GM18526 (cell line): ENCODE measurements around the gene TMPRSS9.

ENCODE experiments used
- POLR2A ChIP-seq: IDR thresholded peaks from 3 replicates; pipeline ENCODE4 v1.6.1; 2011; ENCODE audit not compliant: insufficient read length; ENCODE audit errors: extremely low read depth

The TMPRSS9 gene

DNA sequence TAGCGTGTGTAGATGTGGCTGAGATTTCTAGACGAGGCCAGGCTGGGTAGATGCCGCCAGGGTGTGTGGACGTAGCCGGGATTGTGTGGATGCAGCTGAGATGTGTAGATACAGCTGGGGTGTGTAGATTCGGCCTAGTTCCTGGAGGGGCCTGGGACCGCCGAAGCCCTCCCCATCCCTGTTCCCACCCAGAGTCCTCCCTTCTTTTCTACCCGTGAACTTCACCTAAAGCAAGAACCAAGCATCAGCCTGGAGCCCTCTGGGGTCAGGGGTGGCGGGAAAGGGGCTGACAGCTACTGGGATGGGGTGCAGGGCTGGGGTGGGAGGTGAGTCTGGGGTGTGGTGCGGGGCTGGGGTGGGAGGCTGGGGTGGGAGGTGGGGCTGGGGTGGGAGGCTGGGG lies 768 bp downstream of the TMPRSS9 start:
- TF ChIP-seq POLR2A, result no peak

DNA sequence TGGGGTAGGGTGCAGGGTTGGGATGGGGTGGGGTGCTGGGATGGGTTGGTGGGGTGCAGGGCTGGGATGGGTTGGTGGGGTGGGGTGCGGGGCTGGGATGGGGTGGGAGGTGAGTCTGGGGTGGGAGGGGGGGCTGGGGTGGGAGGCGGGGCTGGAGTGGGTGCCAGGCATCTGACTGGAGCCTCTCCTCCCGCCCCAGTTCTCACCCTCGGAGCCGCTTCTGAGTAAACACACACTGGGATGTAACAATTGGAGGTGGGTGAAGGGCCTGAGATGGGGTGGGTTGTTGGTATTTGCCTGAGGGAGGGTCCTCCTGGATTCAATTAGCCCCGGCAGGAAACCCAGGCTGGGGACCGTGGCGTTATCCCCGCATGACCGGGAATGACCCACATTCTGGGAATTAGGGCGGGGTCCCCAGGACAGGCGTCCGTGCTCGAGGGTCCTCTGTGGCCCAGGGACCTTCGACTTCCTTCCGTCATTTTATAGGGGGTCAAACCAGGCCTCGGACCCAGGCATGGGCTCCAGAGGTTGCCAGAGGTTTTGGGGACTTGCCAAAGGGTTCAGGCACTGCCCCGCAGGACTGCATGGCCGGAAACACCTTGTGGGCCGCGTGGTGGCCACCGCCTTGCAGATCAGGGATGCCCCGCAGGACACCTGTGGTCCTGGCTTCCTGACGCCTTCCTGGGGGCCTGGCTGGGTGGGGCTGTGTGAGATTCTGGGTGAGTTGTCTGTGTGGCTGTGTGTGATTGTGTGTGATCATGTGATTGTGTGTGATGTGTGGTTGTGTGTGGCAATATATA lies 1.4 kb downstream of the TMPRSS9 start:
- TF ChIP-seq POLR2A, result no peak

DNA sequence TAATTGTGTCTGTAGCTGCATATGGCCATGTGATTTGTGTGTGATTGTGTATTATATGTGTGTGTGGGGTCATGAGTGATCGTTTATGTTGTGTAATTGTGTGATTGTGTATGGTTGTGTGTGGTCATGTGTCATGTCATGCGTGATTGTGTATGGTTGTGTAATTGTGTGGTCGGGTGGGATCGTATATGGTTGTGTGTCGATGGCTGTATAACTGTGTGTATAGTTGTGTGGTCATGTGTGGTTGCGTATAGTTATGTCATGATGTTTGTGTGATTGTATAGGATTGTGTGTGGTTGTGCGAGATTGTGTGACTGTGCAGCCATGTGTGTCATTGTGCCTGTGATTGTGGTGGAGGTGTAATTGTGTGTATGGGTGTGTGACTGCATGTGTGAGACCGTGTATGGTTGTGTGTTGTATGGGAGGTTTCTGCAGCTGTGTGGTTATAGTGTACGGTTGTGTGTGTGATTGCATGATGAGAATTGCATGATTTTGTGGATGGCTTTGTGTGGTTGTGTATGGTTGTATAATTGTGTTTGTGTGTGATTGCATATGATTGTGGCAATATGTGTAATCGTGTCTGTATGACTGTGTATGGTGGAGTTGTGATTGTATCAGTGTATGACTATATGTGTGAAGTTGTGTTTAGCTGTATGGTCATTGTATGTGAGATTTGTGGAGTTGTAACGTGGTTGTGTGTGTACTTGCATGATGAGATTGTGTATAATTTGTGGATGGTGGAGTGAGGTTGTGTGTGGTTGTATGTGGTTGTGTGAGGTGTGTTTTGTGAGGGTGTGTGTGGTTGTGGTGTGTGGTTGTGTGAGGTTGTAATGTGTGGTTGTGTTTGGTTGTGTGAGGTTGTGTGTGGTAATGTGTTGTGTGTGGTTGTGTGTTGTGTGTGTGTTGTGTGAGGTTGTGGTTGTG lies 2.2 kb downstream of the TMPRSS9 start:
- no peak for TF ChIP-seq POLR2A

DNA sequence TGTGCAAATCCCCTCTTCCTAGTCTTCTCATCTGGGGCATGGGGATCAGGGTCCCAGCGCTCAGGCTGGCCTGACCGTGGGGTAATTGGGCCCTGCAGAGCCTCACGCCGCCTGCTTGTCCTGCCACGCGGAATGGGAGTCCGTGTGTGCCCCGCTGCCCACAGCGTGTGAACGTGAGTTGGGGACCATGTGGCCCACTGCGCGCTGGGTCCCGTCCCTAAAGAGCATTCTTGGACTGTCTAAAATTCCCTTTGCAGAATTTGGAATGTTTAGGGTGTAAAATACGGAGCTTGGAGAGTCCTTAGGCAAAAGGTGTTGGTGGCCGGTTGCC lies 2.9 kb downstream of the TMPRSS9 start:
- no peak for TF ChIP-seq POLR2A

DNA sequence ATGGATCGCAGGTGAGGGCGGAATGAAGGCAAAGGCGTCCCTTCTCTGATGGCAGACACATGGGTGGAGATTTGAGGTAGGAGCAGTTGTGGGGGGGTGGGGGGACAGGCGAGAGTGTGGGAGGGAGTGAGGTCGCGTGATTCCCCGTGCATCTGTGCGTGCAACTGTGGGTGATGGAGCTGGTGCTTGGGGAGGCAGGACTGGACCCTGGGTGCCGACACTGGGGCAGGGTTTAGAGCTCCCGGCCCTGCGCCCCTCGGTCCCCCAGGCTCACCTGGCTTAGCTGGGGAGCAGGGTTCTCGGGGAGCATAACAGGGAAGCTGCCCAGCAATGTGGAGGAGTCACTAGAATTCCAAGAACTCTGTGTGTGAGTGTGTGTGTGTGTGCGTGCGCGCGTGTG lies 3.4 kb downstream of the TMPRSS9 start:
- TF ChIP-seq POLR2A, result no peak

DNA sequence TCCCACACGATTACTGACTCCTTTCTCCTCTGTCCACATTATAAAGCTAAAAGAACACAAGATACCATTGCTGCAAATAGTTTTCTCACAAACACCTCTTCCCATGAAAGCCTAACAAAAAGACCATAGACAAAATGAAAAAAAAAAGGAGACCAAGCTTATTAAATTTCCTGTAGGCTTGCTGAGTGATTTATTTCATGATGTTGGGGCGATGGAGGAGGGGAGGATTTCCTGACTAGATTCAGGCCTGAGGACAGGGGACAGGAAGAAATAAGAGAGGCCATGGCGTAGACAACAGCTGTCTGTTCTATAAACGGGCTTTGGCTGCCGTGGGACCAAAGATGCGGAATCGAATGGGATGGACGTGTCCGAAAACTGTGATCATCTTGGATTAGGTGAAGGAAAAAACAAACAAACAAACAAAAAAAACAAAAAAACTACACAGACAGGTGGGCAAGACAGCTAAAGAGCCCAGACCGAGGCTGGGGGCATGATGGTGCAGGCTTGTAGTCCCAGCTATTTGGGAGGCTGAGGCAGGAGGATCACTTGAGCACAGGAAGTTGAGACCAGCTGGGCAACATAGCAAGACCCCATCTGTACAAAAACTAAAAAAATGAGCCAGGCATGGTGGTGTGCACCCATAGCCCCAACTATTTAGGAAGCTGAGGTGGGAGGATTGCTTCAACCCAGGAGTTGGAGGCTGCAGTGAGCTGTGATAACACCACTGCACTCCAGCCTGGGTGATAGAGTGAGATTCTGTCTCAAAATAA lies 5.3 kb downstream of the TMPRSS9 start:
- no peak for TF ChIP-seq POLR2A

DNA sequence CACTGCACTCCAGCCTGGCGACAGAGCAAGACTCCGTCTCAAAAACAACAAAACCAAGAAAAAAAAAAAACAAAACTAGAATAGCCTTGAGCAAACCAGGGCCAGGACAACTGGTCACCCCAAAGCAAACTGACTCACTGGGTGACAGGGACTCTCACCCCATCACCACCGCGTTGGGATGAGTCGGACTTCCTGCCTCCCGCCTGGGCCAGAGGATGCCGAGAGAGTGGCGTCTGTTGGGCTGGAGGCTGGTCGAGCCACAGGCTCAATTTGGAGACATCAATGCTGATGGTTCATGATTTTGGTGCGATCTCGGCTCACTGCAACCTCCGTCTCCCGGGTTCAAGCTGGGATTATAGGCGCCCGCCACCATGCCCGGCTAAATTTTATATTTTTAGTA lies 11.6 kb downstream of the TMPRSS9 start:
- TF ChIP-seq POLR2A, result no peak

DNA sequence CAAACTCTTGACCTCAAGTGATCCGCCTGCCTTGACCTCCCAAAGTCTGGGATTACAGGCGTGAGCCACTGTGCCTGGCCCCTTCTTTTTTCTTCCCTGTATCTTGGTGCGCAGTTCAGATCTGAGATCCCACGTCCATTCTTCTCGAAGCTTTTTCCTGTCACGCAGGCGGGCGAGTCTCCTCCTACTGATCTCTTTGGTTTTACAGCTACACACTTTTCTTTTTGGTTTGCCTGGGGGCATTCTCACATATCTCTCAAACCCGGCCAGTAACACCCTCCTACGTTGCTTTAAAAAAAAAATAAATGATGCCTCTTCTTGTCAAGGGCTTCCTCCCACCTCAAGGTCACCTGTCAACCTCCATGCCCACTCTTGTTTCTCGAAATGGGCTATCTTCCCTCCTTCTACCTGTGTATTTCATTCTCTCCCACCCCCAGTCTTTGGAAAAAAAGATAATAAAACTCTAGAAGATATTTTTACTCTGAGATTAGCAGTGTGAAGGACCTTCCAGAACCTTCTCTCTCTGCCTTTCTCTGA lies 12.1 kb downstream of the TMPRSS9 start:
- no peak for TF ChIP-seq POLR2A

DNA sequence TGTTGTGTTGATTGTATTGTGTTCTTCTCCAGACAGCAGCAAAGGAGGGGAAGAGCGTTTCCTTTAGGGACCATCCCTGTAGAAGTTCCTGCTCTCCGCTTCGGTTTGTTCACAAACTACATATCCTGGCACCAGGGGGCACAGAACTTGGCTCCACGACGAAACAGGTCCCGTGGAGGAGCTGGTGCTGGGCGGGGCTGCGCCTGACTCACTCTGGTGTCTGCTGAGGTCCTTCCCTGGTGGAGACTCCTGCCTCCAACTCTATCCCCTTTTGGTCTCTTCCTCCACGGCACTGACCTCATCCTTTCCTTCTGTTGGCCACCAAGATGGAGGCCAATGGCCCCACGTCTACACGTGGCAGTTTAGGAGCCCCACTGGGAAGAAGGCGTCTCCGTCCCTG lies 14.7 kb downstream of the TMPRSS9 start:
- no peak for TF ChIP-seq POLR2A

DNA sequence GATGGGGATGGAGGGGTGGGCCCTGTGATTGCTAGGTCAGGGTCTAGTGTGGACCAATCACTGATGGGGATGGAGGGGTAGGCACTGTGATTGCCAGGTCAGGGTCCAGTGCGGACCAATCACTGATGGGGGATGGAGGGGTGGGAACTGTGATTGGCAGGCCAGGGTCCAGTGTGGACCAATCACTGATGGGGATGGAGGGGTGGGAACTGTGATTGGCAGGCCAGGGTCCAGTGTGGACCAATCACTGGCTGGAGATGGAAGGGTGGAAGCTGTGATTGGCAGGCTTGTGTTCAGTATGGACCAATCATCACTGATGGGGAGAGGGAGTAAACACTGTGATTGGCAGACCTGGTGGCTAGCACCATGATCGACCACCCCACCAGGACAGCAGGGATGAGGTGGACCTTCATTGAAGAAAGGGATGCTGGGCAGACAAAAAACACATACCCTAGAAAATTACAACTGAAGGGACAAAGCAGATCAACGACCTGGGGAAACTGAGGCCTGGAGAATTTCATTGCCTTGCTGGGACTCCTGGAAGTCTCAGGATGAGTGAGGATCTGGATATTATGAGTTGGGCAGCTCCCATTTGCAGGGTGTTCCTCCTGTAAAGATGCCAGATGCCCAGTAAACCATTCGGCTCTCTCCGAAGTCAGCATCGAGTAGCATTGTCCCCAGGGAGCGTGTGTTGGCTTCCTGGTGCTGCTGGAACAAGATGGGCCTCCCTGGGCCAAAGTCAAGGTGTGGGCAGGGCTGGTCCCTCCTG lies 15.5 kb downstream of the TMPRSS9 start:
- no peak for TF ChIP-seq POLR2A

DNA sequence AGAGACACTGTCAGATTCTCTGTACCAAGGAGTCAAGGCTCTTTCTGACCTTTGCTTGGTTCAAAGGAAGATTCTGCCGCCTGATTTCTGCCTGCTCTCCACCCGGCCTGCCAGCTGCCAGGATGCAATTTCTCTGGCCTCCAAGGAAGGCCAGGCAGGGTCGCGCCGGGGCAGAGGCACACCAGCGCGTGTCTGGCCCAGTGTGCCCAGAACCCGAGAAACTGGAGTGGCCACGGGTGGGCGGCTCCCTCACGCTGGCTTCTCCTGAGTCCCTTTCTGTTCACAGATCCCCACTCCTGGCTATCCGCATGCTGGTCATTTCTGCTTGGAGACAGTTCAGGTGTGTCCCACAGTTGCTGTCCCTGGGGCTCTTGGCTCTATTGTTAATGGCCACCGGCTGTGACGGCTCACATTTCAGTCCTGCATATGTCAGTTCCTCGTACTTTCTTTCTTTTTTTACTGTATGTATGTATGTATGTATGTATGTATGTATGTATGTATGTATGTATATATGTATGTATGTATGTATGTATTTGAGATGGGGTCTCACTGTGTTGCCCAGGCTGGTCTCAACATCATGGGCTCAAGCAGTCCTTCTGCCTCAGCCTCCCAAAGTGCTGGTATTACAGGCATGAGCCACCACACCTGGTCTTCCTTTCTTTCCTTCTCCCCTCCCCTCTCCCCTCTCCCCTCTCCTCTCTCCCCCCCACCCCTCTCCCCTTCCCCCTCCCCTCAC lies 16.9 kb downstream of the TMPRSS9 start:
- TF ChIP-seq POLR2A, result no peak

DNA sequence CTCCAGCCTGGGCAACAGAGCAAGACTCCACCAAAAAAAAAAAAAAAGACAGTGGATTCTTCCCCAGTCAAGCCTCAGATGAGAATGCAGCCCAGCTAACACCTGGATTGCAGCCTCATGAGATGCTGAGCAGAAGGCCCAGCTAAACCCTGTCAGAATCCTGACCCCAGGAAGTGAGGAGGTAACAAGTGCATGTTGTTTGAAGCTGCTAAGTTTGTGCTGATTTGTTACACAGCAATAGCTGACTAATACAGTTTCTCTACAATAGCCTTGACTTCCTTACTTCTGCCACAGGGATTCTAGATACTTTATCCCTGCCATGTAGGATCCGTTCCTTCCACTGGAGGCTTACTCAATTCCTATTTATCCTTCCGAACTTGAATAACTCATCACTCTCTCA lies 20.5 kb downstream of the TMPRSS9 start:
- TF ChIP-seq POLR2A, result no peak

DNA sequence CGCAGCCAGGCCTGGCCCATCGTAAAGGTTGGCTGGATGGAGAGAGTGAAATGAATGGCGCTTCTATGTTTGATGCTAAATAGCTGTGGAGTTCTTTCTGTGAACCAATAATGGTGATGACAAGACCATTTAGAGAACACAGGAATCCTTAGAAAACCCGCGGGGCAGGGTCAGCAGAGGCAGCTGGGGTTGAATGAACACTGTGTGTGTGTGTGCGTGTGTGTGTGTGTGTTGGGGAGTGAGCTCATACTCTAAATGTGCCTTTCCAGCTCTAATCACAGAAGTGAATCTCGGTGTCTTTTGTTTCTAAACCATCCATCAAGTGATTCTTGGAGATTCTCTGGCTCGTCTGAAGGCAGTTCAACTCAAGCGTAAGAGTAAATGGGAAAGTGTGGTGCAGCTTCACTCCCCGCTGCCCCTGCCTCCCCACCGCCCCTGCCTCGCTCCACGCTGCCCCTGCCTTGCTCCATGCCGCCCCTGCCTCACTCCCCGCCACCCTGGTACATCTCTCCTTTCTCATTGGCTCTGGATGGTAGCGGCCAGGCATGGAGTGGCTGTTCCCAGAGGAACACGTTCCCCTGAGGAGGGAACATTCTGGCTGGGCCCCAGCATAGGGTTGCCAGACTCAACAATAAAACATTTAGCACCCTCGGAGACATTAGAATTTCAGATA lies 21.2 kb downstream of the TMPRSS9 start:
- TF ChIP-seq POLR2A, result no peak
